ENCODE results near the gene SH2D3A. TPM values are rescaled to one million over a fixed set of nuclear protein-coding genes. Genes with fewer than 3 reads are reported as not detected.
"Not testable (repeated sequence)": the region's sequence is repeated elsewhere in the genome, so short reads cannot be mapped to it uniquely, and the experiment has no call there.

Gene SH2D3A
- total RNA-seq, 4 donors from 2014 or later: 1.0 to 5.4 TPM; not detected in 2

DNA sequence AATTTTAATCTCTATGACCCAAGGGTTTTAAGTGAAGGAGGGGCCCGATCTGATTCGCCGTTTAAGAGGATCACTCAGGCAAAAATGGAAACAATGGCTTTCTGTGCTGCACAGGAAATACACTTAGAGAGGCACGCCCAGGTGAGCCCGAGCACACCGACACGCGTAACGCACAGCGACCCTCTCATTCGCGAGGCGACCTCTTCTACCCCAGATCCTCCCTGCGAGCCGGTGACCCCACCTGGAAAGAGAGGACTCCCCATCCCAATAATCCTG, 216 bp downstream of the SH2D3A start:
- H3K27ac ChIP-seq: no peak overlapping the region
- H3K36me3 ChIP-seq: no peaks in the 10 kb centered on the region
- no peak for TF ChIP-seq POLR2A (IDR thresholded peaks at IDR 0.05)
- TF ChIP-seq CTCF (IDR thresholded peaks at IDR 0.05): no peak
- intact Hi-C loops (cut with DNase I; ENCODE audit: low total_unique reads): no loop called here
- no peaks in the 10 kb centered on the region for H3K4me1 ChIP-seq
- no peak overlapping the region for H3K4me3 ChIP-seq
- DNase-seq: no peak
- peaks cover 0 to 9% of the 10 kb centered on the region in 2 donors for H3K27me3 ChIP-seq
- no peaks in the 10 kb centered on the region for H3K9me3 ChIP-seq

DNA sequence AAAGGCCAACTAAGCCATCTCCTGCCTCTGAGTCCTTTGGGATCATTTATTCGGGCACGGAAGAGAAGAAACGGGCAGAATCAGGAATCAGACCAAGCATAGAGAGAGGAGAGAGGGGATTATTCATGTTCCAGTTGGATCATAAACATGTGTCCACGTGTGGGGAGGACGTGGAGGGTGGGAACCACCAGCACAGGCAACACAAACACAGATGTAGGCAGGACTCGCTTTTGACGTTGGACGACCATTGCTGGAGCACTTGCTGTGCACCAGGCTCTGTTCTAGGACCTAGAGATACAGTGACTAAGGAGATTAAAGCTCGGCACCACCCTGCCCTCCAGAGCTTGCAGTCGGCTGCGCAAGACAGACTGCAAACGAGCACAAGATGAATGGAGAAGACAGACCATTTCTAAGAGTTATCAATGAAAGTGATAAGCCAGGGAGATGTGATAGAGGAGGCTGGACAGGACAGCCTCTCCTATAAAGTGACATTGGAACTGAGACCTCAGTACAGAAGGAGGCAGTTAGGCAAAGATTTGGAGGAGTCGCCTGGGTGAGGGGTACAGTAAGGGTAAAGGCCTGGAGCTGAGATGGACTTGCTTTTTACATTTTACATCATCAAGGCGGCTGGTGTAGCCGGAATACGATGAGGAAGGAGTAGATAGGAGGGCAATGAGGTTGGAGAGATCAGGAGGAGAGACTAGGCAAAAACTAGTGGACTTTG, 716 bp downstream of the SH2D3A start:
- no peak overlapping the region for H3K4me3 ChIP-seq
- TF ChIP-seq POLR2A (IDR thresholded peaks at IDR 0.05) (no peak), CTCF (IDR thresholded peaks at IDR 0.05) (no peak)
- H3K9me3 ChIP-seq: no peaks in the 10 kb centered on the region
- DNase-seq: no peak
- H3K4me1 ChIP-seq: no peaks in the 10 kb centered on the region
- H3K27me3 ChIP-seq: peaks cover 0 to 9% of the 10 kb centered on the region in 2 donors
- no peaks in the 10 kb centered on the region for H3K36me3 ChIP-seq
- intact Hi-C loops (cut with DNase I; ENCODE audit: low total_unique reads): no loop called here
- no peak overlapping the region for H3K27ac ChIP-seq

- Histone ChIP-seq H3K27ac (no peak overlapping the region), H3K9me3 (no peaks in the 10 kb centered on the region), H3K36me3 (no peaks in the 10 kb centered on the region), H3K4me3 (no peak overlapping the region), H3K27me3 (peaks cover 0 to 9% of the 10 kb centered on the region in 2 donors), H3K4me1 (no peaks in the 10 kb centered on the region)
- intact Hi-C loops (cut with DNase I; ENCODE audit: low total_unique reads): no loop called here
- DNase-seq: no peak
- no peak for TF ChIP-seq POLR2A (IDR thresholded peaks at IDR 0.05)
- no peak for TF ChIP-seq CTCF (IDR thresholded peaks at IDR 0.05)
Observed at GRCh38 chr19:6765738-6766356, 1.4 kb downstream of the SH2D3A start.

GRCh38 chr19:6762253-6762797, 4.9 kb downstream of the SH2D3A start:
- H3K27me3 ChIP-seq; H3K36me3 ChIP-seq; H3K4me1 ChIP-seq; H3K4me3 ChIP-seq; H3K27ac ChIP-seq; DNase-seq; intact Hi-C loops (cut with DNase I; ENCODE audit: low total_unique reads); H3K9me3 ChIP-seq: not testable (repeated sequence)

- Histone ChIP-seq H3K27ac (no peak overlapping the region), H3K27me3 (no peaks in the 10 kb centered on the region), H3K9me3 (no peaks in the 10 kb centered on the region), H3K4me1 (no peaks in the 10 kb centered on the region), H3K36me3 (no peaks in the 10 kb centered on the region), H3K4me3 (no peak overlapping the region)
- DNase-seq: no peak
- TF ChIP-seq CTCF (IDR thresholded peaks at IDR 0.05): no peak
- TF ChIP-seq POLR2A (IDR thresholded peaks at IDR 0.05): no peak
- intact Hi-C loops (cut with DNase I; ENCODE audit: low total_unique reads): no loop called here
Observed at GRCh38 chr19:6761053-6761676, 6.1 kb downstream of the SH2D3A start.

Data from uterus (tissue), 4 donors.